Pulmonary artery endothelial cell (primary cell): ENCODE data around the gene BORCS5. TPM values are rescaled to one million over a fixed set of nuclear protein-coding genes. Genes with fewer than 3 reads are reported as not detected.
A peak's percentile ranks its signal among the peaks of the same experiment; 100 is the strongest.
"Not testable (repeated sequence)": the region's sequence is repeated elsewhere in the genome, so short reads cannot be mapped to it uniquely, and the experiment has no call there.

Source experiments
- DNase-seq: peaks from one replicate; pipeline ENCODE4 v3.0.0-alpha.2; 2011; ENCODE audit warnings: low read depth, low spot score
- total RNA-seq: library from RNA; depleted of rRNA; stranded (reverse); fragments of >200 nt; gene quantifications from 2 replicates; pipeline ENCODE4 v1.2.3, GENCODE V29; 2014

The BORCS5 gene
- 6.1 and 9.3 TPM in 2 replicates for total RNA-seq

GRCh38 chr12:12356896-12357718 lies at the start of gene BORCS5:
BORCS5 (plus strand) TSS chr12:12357078; CDS start chr12:12357452, 374 bp downstream.
- peak; percentile 68 for DNase-seq

- not testable (repeated sequence) for DNase-seq
These were observed 46.2 kb upstream of the BORCS5 start for GRCh38 chr12:12310695-12311094.

- DNase-seq = no peak
These were observed 41.0 kb upstream of the BORCS5 start for GRCh38 chr12:12315838-12316237.

GRCh38 chr12:12319451-12320183 lies 37.3 kb upstream of the BORCS5 start:
- no peak for DNase-seq

GRCh38 chr12:12323118-12323517 lies 33.8 kb upstream of the BORCS5 start:
- no peak for DNase-seq

- DNase-seq = no peak
These were observed 33.3 kb upstream of the BORCS5 start for GRCh38 chr12:12323591-12323990.

GRCh38 chr12:12326262-12326661 lies 30.6 kb upstream of the BORCS5 start:
- DNase-seq = no peak

GRCh38 chr12:12327802-12328201 lies 29.1 kb upstream of the BORCS5 start:
- peak; percentile 37 for DNase-seq

- DNase-seq = no peak
These were observed 25.6 kb upstream of the BORCS5 start for GRCh38 chr12:12331244-12331771.

- DNase-seq = no peak
These were observed 25.0 kb upstream of the BORCS5 start for GRCh38 chr12:12331896-12332295.

- peak; percentile 44 for DNase-seq
These were observed 23.2 kb upstream of the BORCS5 start for GRCh38 chr12:12333407-12334366.

- no peak for DNase-seq
These were observed 22.4 kb upstream of the BORCS5 start for GRCh38 chr12:12334367-12335040.

- DNase-seq = no peak
These were observed 20.8 kb upstream of the BORCS5 start for GRCh38 chr12:12336049-12336411.

- no peak for DNase-seq
These were observed 20.4 kb upstream of the BORCS5 start for GRCh38 chr12:12336511-12336910.

GRCh38 chr12:12338527-12339168 lies 18.2 kb upstream of the BORCS5 start:
- peak; percentile 71 for DNase-seq

- no peak for DNase-seq
These were observed 6.9 kb upstream of the BORCS5 start, which contains the start of gene MANSC1 for GRCh38 chr12:12349711-12350665. MANSC1 (minus strand) TSS chr12:12350242; CDS start chr12:12343314, 6,928 bp downstream.

- DNase-seq = no peak
These were observed 5.9 kb upstream of the BORCS5 start for GRCh38 chr12:12350868-12351463.

- not testable (repeated sequence) for DNase-seq
These were observed 5.3 kb upstream of the BORCS5 start for GRCh38 chr12:12351468-12352185.
